Fibroblast of skin of left quadriceps (primary cell): ENCODE results near the gene MYRIP.
A peak's percentile ranks its signal among the peaks of the same experiment; 100 is the strongest.
"Not testable (repeated sequence)": the region's sequence is repeated elsewhere in the genome, so short reads cannot be mapped to it uniquely, and the experiment has no call there.

Source experiments
- DNase-seq, 2 experiments: peaks; one replicate each; pipeline ENCODE4 v3.0.0-alpha.2; 2013; ENCODE audit warnings: low read depth in 2 of 2

The MYRIP gene

GRCh38 chr3:40079203-40079846 is 269.9 kb downstream of the MYRIP start:
- peak; percentile 91 for DNase-seq

DNA sequence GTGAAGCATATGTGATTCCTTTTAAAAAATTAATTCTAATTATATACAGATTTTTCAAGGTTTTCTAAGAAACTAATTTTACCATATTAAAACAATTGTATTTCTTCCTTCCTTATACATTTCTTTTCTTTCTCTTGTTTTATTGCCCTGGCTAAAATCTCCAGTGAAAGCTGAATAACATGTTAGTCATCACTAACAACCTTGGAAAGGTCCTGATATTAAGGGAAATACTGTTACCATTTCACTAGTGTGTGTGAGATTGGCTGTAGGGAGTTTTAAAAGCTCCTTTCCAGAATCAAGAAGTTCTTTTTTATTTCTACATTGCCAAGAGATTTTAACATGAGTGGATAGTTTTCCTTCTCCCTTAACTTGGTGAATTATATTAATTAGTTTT is 270.4 kb downstream of the MYRIP start:
- DNase-seq, result no peak

GRCh38 chr3:40083066-40083465 is 273.7 kb downstream of the MYRIP start:
- DNase-seq, result no peak

- not testable (repeated sequence) for DNase-seq
These were observed 275.0 kb downstream of the MYRIP start for GRCh38 chr3:40084424-40084823.

GRCh38 chr3:40086890-40087883 is 277.8 kb downstream of the MYRIP start:
- DNase-seq, result no peak

DNA sequence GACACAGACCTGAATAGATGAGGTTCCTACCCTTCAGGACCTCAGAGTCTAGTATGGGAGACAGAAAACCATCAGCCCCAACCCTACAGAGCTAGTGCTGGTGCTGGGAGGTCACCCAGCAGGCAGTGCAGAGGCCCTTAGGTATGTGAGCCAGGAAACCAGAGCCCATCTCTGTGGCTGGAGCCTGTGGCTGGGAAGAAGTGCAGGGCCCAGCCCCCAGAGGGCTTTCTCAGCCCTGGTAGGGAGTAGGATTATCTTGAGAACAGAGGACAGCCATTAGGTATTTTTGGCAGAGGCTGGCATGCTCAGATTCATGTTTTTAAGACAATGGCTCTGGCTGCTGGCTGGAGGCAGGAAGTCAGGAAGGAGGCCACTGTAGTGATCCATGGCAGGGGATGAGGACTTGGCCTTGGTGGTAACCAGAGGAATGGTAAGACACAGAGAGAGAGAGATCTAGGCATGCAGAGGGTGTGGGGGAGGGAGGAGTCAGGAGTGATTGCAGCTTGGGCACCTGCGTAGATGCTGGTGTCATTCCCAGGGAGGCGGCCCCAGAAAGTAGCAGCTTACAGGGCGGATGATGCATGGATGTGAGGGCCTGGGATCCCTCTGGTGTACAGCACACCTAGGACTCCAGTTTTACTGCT is 279.2 kb downstream of the MYRIP start:
- no peak for DNase-seq

DNA sequence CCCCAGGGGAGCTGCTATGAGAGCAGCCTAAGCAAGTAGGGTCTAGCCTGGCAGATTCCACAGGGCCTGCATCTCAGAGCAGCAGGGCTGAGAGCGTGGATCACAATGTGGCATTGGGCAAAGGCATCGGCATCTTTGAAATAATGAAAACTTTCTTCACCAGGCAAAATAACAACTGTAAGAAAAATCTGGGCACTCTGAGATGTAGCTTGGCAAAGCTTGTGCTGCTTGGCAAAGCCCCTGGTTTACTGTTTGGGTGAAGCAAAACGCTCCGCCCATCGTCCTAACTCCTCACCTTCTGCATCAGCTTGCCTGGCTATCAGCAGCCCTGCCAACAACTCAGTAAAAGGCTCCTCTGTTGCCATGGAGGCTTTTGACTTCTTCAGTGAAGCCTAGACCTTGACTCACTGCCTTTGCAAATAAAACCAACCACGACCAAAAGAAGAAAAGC is 287.3 kb downstream of the MYRIP start:
- no peak for DNase-seq

- DNase-seq, result no peak
These were observed 288.0 kb downstream of the MYRIP start for GRCh38 chr3:40097131-40098117.

GRCh38 chr3:40098261-40098759 is 288.9 kb downstream of the MYRIP start:
- DNase-seq, result no peak

DNA sequence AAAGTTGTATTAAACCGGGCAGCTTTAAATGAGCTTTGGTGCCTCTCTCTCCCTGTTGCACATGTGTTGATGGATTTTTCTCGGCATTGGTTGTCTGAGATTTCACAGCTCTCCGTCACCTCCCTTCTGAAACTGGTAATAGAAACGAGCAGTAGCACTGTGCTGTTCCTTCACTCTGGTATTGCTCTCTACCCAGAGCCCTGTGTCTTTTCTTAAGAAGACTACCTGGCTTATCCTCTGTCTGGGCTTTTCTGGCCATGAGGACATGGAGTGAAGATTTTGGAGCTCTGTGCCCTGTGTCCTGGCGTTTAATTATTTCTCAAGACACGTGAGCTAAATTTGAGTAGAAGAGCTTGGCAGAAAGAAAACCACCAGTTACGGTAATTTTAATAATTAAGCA is 290.5 kb downstream of the MYRIP start:
- DNase-seq, result no peak

- DNase-seq, result no peak
These were observed 292.8 kb downstream of the MYRIP start for GRCh38 chr3:40102182-40102581.

DNA sequence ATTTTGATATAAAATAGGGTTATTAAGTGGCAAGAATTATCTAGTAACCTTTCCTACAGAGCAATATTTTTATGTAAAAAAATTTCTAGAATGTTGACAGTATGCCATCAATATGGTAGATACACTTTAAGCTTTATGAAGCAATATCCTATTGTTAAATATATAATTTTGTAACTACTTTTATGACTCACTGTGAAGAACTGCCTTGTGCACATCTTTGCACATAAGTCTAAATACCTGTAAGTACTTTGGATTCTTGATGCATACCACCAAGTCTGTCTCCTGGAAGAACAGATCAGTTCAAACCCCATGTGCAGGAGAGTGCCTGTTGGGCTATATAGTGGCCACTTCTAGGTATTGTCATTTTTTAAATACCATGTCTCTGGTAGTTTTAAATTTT is 294.4 kb downstream of the MYRIP start:
- no peak for DNase-seq

- no peak for DNase-seq
These were observed 295.0 kb downstream of the MYRIP start for GRCh38 chr3:40104441-40104840.

DNA sequence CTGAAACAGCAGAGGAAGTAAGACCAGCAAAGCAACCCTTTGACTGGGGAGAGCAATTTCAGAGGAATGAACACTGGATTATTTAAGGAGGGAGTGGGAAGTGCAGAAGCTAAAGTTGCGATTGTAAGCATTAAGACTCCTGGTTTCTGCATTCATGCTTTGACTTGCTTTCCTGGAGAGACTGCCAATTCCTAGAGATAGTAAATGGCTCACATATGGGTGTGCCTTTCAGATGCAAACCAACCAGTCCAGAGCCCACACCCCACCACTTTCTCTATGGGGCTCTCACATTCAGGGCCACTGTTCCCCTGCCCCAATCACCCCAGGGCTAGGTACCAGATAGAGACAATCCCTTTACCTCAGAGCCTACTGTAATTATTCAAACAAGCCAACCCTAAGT is 299.2 kb downstream of the MYRIP start:
- DNase-seq, result no peak

GRCh38 chr3:40109641-40110490 is 300.5 kb downstream of the MYRIP start:
- DNase-seq, result no peak

DNA sequence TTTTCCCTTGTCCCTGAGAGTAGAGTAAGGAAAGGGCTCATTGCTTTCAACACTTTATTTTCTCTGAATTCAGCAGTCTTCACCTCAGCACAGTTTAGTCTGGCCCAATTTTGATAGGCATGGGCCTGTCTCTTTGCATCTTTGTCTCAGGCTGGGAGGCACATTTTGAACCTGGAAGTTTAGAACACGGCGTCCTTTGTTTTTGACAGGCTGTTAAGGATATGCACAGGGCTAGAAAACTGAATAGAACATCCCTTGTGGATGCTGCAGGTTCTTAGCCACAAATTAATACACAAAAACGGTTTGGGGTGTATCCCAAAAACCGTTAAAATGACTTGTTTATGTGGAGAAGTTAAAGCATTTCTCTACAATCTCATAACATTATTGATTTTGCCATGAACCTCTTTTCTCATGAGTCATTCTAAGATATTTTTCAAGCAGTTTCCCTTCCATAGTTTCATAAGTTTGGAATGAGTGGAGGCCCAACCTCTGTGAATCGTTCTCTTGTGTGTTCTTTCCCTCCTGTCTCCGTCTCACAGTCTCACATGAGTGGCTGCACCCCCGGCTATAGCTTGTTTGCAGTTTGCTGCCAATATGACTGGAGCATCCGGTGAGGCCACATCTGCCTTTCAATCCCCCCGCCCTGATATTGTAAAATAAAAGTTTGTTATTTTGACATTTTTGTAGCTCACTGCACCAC is 307.2 kb downstream of the MYRIP start:
- peak; percentile 66 to 69 for DNase-seq

DNA sequence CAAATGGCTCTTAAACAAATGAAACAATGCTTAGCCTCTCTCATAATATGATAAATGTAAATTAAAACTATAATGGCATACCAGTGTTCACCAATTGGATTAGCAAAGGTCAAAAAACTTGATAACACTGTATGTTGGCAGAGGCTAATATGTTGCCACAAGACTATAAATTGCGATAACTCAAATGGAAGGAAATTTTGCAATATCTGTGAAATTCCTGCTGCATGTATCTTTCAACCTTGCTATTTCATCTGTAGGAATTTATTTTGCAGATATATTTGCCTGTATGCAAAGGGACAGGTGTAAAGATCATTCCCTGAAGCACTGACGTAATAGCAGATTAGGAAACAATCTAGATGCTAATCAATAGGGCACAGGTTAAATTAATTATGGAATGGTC is 308.7 kb downstream of the MYRIP start:
- no peak for DNase-seq

GRCh38 chr3:40120067-40120692 is 310.8 kb downstream of the MYRIP start:
- DNase-seq, result no peak

DNA sequence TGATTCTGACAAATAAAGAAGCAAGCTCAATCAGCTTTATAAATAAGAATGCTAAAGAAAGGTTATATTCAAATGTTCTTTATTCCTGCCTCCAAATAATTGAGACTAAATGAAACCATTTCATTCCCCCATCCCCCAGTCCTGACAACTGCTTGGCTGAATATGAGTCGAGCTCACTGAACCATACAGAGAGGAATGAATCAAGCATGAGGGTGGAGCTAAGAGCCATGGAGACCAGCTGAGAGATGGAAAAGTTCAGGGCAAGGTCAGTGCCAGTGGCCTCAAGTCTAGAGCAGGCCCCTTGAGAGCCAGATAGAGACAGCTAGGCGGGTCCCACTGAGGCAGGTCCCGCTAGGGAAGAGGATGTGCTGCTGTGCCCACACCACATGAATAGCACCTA is 311.4 kb downstream of the MYRIP start:
- DNase-seq, result no peak
